ENCODE measurements around the gene DFFB.

- TF ChIP-seq CTCF (IDR thresholded peaks at IDR 0.05 in 8 of 11, conservative IDR thresholded peaks at IDR 0.05 in 3 of 11) (no peak), POLR2AphosphoS5 (IDR thresholded peaks at IDR 0.05) (no peak)
These were observed 27.7 kb downstream of the DFFB start for GRCh38 chr1:3884966-3885365.
